Neural cell (in vitro differentiated cells): ENCODE measurements around the gene TCEAL8. TPM values are rescaled to one million over a fixed set of nuclear protein-coding genes. Genes with fewer than 3 reads are reported as not detected.
"Not testable (repeated sequence)": the region's sequence is repeated elsewhere in the genome, so short reads cannot be mapped to it uniquely, and the experiment has no call there.

Source experiments
- H2AFZ ChIP-seq: fragments of 200-600, 300-800 bp; sonication (generic), shearing (Covaris generic); 2 replicates; pipeline ENCODE4 v1.6.0; 2014; ENCODE audit warnings: low read depth, mild to moderate bottlenecking, antibody characterized with exemption, low read length, moderate library complexity
- H3F3A ChIP-seq: fragments of 200-600 bp; shearing (Covaris generic); 2 replicates; pipeline ENCODE4 v1.6.1; 2016; ENCODE audit warnings: mild to moderate bottlenecking, moderate library complexity, mixed read lengths, antibody characterized with exemption, low read length; ENCODE audit not compliant: insufficient read depth, poor library complexity, severe bottlenecking
- H3K27ac ChIP-seq: fragments of 200-600, 300-800 bp; sonication (generic), shearing (Covaris generic); 2 replicates; pipeline ENCODE4 v1.5.1; 2014; ENCODE audit warnings: mild to moderate bottlenecking, low read length, moderate library complexity
- H3K27me3 ChIP-seq: fragments of 300-800, 200-600 bp; sonication (generic), shearing (Covaris generic); 2 replicates; pipeline ENCODE4 v1.6.0; 2014; ENCODE audit warnings: mild to moderate bottlenecking, low read depth, low read length, moderate library complexity; ENCODE audit not compliant: insufficient read depth
- H3K36me3 ChIP-seq: fragments of 300-800, 200-600 bp; sonication (generic), shearing (Covaris generic); 2 replicates; pipeline ENCODE4 v1.5.1; 2014; ENCODE audit warnings: mild to moderate bottlenecking, antibody characterized with exemption, low read length, moderate library complexity; ENCODE audit not compliant: insufficient read depth
- H3K4me2 ChIP-seq: fragments of 300-800, 200-600 bp; sonication (generic), shearing (Covaris generic); 2 replicates; pipeline ENCODE4 v1.6.0; 2014; ENCODE audit warnings: mild to moderate bottlenecking, low read length
- H3K4me3 ChIP-seq: fragments of 300-800, 200-600 bp; sonication (generic), shearing (Covaris generic); 2 replicates; pipeline ENCODE4 v1.5.1; 2014; ENCODE audit warnings: mild to moderate bottlenecking, low read length, moderate library complexity
- H3K79me2 ChIP-seq: fragments of 200-600 bp; shearing (Covaris generic); replicated peaks from 2 replicates; pipeline ENCODE4 v1.6.0; 2014; ENCODE audit warnings: mild to moderate bottlenecking, low read length, moderate library complexity; ENCODE audit not compliant: insufficient read depth
- H3K9ac ChIP-seq: fragments of 300-800, 200-600 bp; sonication (generic), shearing (Covaris generic); 2 replicates; pipeline ENCODE4 v1.6.1; 2016; ENCODE audit warnings: mild to moderate bottlenecking, low read length, mixed read lengths
- H3K9me2 ChIP-seq: fragments of 200-600 bp; shearing (Covaris generic); 2 replicates; pipeline ENCODE4 v1.6.1; 2016; ENCODE audit warnings: mild to moderate bottlenecking, low read length, mixed read lengths; ENCODE audit not compliant: insufficient read depth
- H3K9me3 ChIP-seq: fragments of 200-600, 300-800 bp; sonication (generic), shearing (Covaris generic); 2 replicates; pipeline ENCODE4 v1.6.1; 2016; ENCODE audit warnings: mild to moderate bottlenecking, mixed run types, low read length, moderate library complexity, mixed read lengths
- H4K20me1 ChIP-seq: fragments of 200-600 bp; shearing (Covaris generic); 2 replicates; pipeline ENCODE4 v1.6.1; 2016; ENCODE audit warnings: mild to moderate bottlenecking, mixed run types; ENCODE audit not compliant: insufficient read depth
- CTCF ChIP-seq: fragments of 450-650 bp; IDR thresholded peaks from 2 replicates; pipeline ENCODE4 v1.5.1; 2014; ENCODE audit warnings: antibody characterized with exemption, mild to moderate bottlenecking, moderate library complexity; ENCODE audit not compliant: poor library complexity, severe bottlenecking
- EP300 ChIP-seq: fragments of 450-650 bp; conservative IDR thresholded peaks from 2 replicates; pipeline ENCODE4 v1.6.1; 2014; ENCODE audit warnings: antibody characterized with exemption, mild to moderate bottlenecking, moderate library complexity; ENCODE audit not compliant: poor library complexity, severe bottlenecking
- EZH2 ChIP-seq: fragments of 200-600, 300-800 bp; shearing (Covaris generic), sonication (generic); IDR thresholded peaks from 2 replicates; pipeline ENCODE4 v1.6.1; 2014; ENCODE audit warnings: antibody characterized with exemption, low read length, borderline replicate concordance, mild to moderate bottlenecking; ENCODE audit not compliant: insufficient read depth, poor library complexity, severe bottlenecking
- MXI1 ChIP-seq: fragments of 450-650 bp; conservative IDR thresholded peaks from 2 replicates; pipeline ENCODE4 v1.6.1; 2014; ENCODE audit warnings: antibody characterized with exemption, mild to moderate bottlenecking; ENCODE audit not compliant: poor library complexity, severe bottlenecking
- POLR2AphosphoS5 ChIP-seq: IDR thresholded peaks from 2 replicates; pipeline ENCODE4 v1.6.1; 2012
- RAD21 ChIP-seq: fragments of 450-650 bp; conservative IDR thresholded peaks from 2 replicates; pipeline ENCODE4 v1.6.1; 2014; ENCODE audit warnings: antibody characterized with exemption, mild to moderate bottlenecking, moderate library complexity
- REST ChIP-seq: IDR thresholded peaks from 2 replicates; pipeline ENCODE4 v1.6.1; 2012; ENCODE audit warnings: borderline replicate concordance
- SMC3 ChIP-seq: fragments of 450-650 bp; conservative IDR thresholded peaks from 2 replicates; pipeline ENCODE4 v1.6.1; 2014; ENCODE audit warnings: antibody characterized with exemption, mild to moderate bottlenecking, moderate library complexity; ENCODE audit not compliant: poor library complexity
- TAF1 ChIP-seq: IDR thresholded peaks from 2 replicates; pipeline ENCODE4 v1.6.1; 2012; ENCODE audit warnings: low read depth
- polyA plus RNA-seq: library from polyadenylated mRNA; depleted of rRNA; stranded (reverse); fragments of >200 nt; gene quantifications from 2 replicates; pipeline ENCODE4 v1.2.3, GENCODE V29; 2014

TCEAL8 gene
- polyA plus RNA-seq, 1 donor from 2014 or later, result 167 TPM

GRCh38 chrX:103240155-103240554, 14.8 kb downstream of the TCEAL8 start:
- no peaks in the 10 kb centered on the region for H3K36me3 ChIP-seq
- no peaks in the 10 kb centered on the region for H3K27me3 ChIP-seq
- no peaks in the 10 kb centered on the region for H3F3A ChIP-seq
- no peaks in the 10 kb centered on the region for H3K9me2 ChIP-seq
- no peak overlapping the region for H3K9ac ChIP-seq
- no peaks in the 10 kb centered on the region for H3K9me3 ChIP-seq
- H3K79me2 ChIP-seq, result no peaks in the 10 kb centered on the region
- H3K27ac ChIP-seq, result no peak overlapping the region
- no peaks in the 10 kb centered on the region for H4K20me1 ChIP-seq
- H3K4me3 ChIP-seq, result no peak overlapping the region
- H2AFZ ChIP-seq, result no peak overlapping the region
- TF ChIP-seq SMC3, result no peak
- TF ChIP-seq POLR2AphosphoS5, result no peak
- TF ChIP-seq EZH2, result no peak
- no peak for TF ChIP-seq REST
- TF ChIP-seq CTCF, result no peak
- TF ChIP-seq EP300, result no peak
- TF ChIP-seq MXI1, result no peak
- no peak for TF ChIP-seq TAF1
- TF ChIP-seq RAD21, result no peak
- H3K4me2 ChIP-seq, result no peak overlapping the region

DNA sequence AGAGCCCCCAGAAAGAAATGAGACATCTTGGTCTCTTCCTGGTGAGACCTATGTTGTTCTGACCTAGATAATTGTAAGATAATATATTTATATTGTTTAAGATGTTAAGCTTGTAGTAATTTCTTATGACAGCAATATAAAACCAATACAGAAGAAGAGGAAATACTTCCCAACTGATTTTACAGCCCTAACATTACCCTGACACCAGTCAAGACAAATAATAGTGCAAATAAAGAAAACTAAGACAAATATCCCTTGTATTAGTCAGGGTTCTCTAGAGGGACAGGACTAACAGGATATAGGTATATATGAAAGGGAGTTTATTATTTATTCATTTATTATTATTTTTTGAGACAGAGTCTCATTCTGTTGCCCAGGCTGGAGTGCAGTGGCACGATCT, 18.7 kb downstream of the TCEAL8 start:
- H3K9me2 ChIP-seq, result no peaks in the 10 kb centered on the region
- H3K27ac ChIP-seq, result no peak overlapping the region
- no peaks in the 10 kb centered on the region for H3K9me3 ChIP-seq
- H2AFZ ChIP-seq, result no peak overlapping the region
- H3K4me3 ChIP-seq, result no peak overlapping the region
- H3F3A ChIP-seq, result no peaks in the 10 kb centered on the region
- no peaks in the 10 kb centered on the region for H3K79me2 ChIP-seq
- no peaks in the 10 kb centered on the region for H3K36me3 ChIP-seq
- TF ChIP-seq REST, result no peak
- no peak for TF ChIP-seq SMC3
- TF ChIP-seq EP300, result no peak
- TF ChIP-seq CTCF, result no peak
- no peak for TF ChIP-seq MXI1
- no peak overlapping the region for H3K9ac ChIP-seq
- H4K20me1 ChIP-seq, result no peaks in the 10 kb centered on the region
- no peak overlapping the region for H3K4me2 ChIP-seq
- H3K27me3 ChIP-seq, result no peaks in the 10 kb centered on the region

DNA sequence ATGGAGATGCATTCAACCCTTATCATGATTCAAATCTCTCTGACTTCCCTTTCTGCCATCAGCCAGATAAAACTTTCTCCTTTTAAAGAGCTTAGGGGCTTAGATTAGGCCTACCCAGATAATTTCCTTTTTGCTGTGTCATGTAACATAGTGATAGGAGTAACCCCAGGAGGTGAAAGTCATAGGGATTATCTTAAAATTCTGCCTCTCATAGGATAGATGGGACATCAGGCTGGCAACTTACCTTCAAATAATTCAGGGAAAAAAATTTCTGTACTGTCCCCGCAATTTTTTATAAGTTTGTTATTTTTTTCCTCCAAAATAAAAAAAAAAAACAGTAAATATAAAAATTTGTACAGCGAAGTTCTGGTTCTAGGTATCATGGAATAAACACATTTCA, 19.3 kb downstream of the TCEAL8 start:
- not testable (repeated sequence) for H3K27me3 ChIP-seq, H3K4me2 ChIP-seq, H3K79me2 ChIP-seq, H3K4me3 ChIP-seq, H3K9ac ChIP-seq, H3K36me3 ChIP-seq, H4K20me1 ChIP-seq, H3K9me3 ChIP-seq, H3K27ac ChIP-seq, H3K9me2 ChIP-seq, H3F3A ChIP-seq, H2AFZ ChIP-seq
